ENCODE measurements around the gene ALOX15B. TPM values are rescaled to one million over a fixed set of nuclear protein-coding genes. Genes with fewer than 3 reads are reported as not detected.

Gene ALOX15B
- polyA plus RNA-seq, 3 donors: 1.7 to 2.8 (median 2.0) TPM

- Histone ChIP-seq H3K9me3 (replicated peaks in 1 of 2; ENCODE audit: control insufficient read depth in 1 of 2, insufficient read depth in 1 of 2, low read length in 2 of 2) (no peaks in the 10 kb centered on the region), H2AFZ (ENCODE audit: insufficient read depth, low read depth, low read length, poor library complexity, severe bottlenecking) (peak overlapping the region; percentile 92), H3K9ac (ENCODE audit: insufficient read depth, low read length, poor library complexity, severe bottlenecking) (peak overlapping the region; percentile 47), H3K4me3 (replicated peaks in 1 of 3; ENCODE audit: low read depth in 2 of 3, low read length in 3 of 3) (peak overlapping the region; percentile 47 to 84 (median 50)), H3K27ac (ENCODE audit: low read depth in 1 of 2, low read length in 2 of 2) (peak overlapping the region; percentile 54 to 65), H3K4me1 (ENCODE audit: control insufficient read depth in 1 of 2, insufficient read depth in 2 of 2, low read length in 2 of 2) (peaks cover 21 to 29% of the 10 kb centered on the region in 2 donors), H3K79me2 (ENCODE audit: insufficient read depth, low read length) (no peaks in the 10 kb centered on the region), H4K20me1 (ENCODE audit: insufficient read depth, low read length) (no peaks in the 10 kb centered on the region), H3K4me2 (replicated peaks; ENCODE audit: extremely low read depth, low read length, poor library complexity, severe bottlenecking) (peak overlapping the region; percentile 92), H3K36me3 (replicated peaks in 1 of 2; ENCODE audit: control insufficient read depth in 1 of 2, insufficient read depth in 2 of 2, low read length in 2 of 2) (no peaks in the 10 kb centered on the region), H3K27me3 (ENCODE audit: control insufficient read depth in 2 of 2, insufficient read depth in 2 of 2, low read length in 2 of 2) (no peaks in the 10 kb centered on the region)
- peak overlapping the region in 5 of 7 donors; percentile 22 to 87 (median 77) for H3K27ac Mint-ChIP-seq
- peaks cover 23% of the 10 kb centered on the region for H3K4me1 Mint-ChIP-seq
- peak overlapping the region; percentile 73 to 85 for H3K4me3 Mint-ChIP-seq
- under 1% methylated on average over 44 of the region's 59 CpGs for WGBS (ENCODE audit: insufficient coverage)
- peak; percentile 68 to 73 (median 70) for DNase-seq
- H3K27me3 Mint-ChIP-seq (ENCODE audit: low read depth in 3 of 3): no peaks in the 10 kb centered on the region
- H3K9me3 Mint-ChIP-seq: no peaks in the 10 kb centered on the region
- intact Hi-C loops (cut with micrococcal nuclease): loop anchor here (1.0 to 5.0 kb wide), 5 partner anchors 67 to 248 kb away; no protein-coding TSS in a partner anchor
- TF ChIP-seq, protein P1, sequence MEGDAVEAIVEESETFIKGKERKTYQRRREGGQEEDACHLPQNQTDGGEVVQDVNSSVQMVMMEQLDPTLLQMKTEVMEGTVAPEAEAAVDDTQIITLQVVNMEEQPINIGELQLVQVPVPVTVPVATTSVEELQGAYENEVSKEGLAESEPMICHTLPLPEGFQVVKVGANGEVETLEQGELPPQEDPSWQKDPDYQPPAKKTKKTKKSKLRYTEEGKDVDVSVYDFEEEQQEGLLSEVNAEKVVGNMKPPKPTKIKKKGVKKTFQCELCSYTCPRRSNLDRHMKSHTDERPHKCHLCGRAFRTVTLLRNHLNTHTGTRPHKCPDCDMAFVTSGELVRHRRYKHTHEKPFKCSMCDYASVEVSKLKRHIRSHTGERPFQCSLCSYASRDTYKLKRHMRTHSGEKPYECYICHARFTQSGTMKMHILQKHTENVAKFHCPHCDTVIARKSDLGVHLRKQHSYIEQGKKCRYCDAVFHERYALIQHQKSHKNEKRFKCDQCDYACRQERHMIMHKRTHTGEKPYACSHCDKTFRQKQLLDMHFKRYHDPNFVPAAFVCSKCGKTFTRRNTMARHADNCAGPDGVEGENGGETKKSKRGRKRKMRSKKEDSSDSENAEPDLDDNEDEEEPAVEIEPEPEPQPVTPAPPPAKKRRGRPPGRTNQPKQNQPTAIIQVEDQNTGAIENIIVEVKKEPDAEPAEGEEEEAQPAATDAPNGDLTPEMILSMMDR (IDR thresholded peaks at IDR 0.05): peak; percentile 99
- no peaks in the 10 kb centered on the region for H3K36me3 Mint-ChIP-seq
These were observed 48.8 kb upstream of the ALOX15B start for GRCh38 chr17:7989781-7990655.

GRCh38 chr17:7992516-7992915 lies 46.3 kb upstream of the ALOX15B start:
- no peak overlapping the region for H2AFZ ChIP-seq (ENCODE audit: insufficient read depth, low read depth, low read length, poor library complexity, severe bottlenecking)
- H3K4me2 ChIP-seq (replicated peaks; ENCODE audit: extremely low read depth, low read length, poor library complexity, severe bottlenecking): no peak overlapping the region
- no peak overlapping the region for H3K27ac ChIP-seq (ENCODE audit: low read depth in 1 of 2, low read length in 2 of 2)
- Mint-ChIP-seq H3K4me3 (no peak overlapping the region), H3K9me3 (no peaks in the 10 kb centered on the region), H3K36me3 (no peaks in the 10 kb centered on the region), H3K4me1 (peaks cover 30% of the 10 kb centered on the region), H3K27me3 (ENCODE audit: low read depth in 3 of 3) (peaks cover 0 to 1% (median 0%) of the 10 kb centered on the region in 3 donors), H3K27ac (peak overlapping the region in 5 of 7 donors; percentile 42 to 73 (median 64))
- H3K9ac ChIP-seq (ENCODE audit: insufficient read depth, low read length, poor library complexity, severe bottlenecking): no peak overlapping the region
- no peak overlapping the region for H3K4me3 ChIP-seq (replicated peaks in 1 of 3; ENCODE audit: low read depth in 2 of 3, low read length in 3 of 3)
- no peaks in the 10 kb centered on the region for H3K27me3 ChIP-seq (ENCODE audit: control insufficient read depth in 2 of 2, insufficient read depth in 2 of 2, low read length in 2 of 2)
- TF ChIP-seq, protein P1 (IDR thresholded peaks at IDR 0.05): no peak
- intact Hi-C loops (cut with micrococcal nuclease): no loop called here
- no peak for DNase-seq
- no peaks in the 10 kb centered on the region for H4K20me1 ChIP-seq (ENCODE audit: insufficient read depth, low read length)
- 100% methylated on average over 1 of the region's 2 CpGs for WGBS (ENCODE audit: insufficient coverage)
- H3K79me2 ChIP-seq (ENCODE audit: insufficient read depth, low read length): no peaks in the 10 kb centered on the region
- no peaks in the 10 kb centered on the region for H3K9me3 ChIP-seq (replicated peaks in 1 of 2; ENCODE audit: control insufficient read depth in 1 of 2, insufficient read depth in 1 of 2, low read length in 2 of 2)
- H3K36me3 ChIP-seq (replicated peaks in 1 of 2; ENCODE audit: control insufficient read depth in 1 of 2, insufficient read depth in 2 of 2, low read length in 2 of 2): no peaks in the 10 kb centered on the region
- peaks cover 26 to 36% of the 10 kb centered on the region in 2 donors for H3K4me1 ChIP-seq (ENCODE audit: control insufficient read depth in 1 of 2, insufficient read depth in 2 of 2, low read length in 2 of 2)
